ENCODE results near the gene RUVBL1. TPM values are rescaled to one million over a fixed set of nuclear protein-coding genes. Genes with fewer than 3 reads are reported as not detected.

The RUVBL1 gene
- polyA plus RNA-seq, 10 donors, result 29.5 to 44.4 (median 35.8) TPM

DNA sequence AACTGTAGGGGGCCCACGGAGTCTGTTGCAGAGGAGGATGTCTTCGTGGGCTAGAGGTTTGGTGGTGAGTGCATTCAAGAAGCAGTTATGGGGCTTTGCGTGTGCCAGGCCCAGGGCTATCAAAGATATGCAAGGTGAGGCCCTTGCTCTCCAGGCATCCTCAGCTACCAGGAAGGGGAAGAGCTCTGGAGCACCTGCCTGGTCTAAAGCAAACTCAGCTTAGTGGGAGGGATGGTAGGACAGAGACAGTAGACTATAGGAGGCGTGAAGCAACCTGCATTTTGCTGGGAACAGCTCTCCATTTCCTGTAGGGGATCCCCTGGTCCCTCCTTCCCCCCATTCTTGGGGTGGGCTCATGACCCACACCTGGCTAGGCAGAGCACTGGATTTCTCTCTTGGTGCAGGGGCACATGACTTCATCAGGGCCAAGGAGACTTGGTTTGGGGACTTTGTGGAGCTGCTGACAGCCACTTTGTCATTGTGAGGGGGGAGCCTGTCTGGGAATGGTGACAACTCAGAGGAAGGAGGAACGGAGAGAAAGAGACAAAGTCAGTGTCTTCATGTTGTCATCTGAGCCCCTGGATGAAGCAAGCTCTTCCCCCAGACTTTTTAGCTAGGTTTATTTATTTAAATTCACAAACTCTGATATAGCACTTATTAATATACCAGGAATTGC is 21.0 kb upstream of the RUVBL1 start:
- DNase-seq, result no peak

DNA sequence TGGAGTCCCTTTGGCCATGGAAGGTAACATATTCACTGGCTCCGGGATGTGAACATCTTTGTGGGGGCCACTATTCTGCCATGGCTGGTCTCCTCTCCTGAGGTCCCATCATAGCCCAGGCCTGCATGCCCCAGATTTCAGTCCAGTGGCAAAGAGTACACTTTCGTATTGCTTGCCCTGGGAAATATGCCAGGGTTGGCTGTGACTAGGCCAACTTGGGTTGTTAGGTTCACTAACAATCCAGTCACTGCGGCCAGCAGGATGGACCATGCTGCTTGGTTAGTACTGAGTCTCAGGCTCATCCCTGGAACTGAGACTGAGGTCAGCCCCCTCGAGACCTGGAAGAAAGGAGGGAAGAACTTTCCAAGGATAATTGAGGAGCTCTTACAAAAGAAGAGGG is 19.9 kb upstream of the RUVBL1 start:
- DNase-seq, result no peak

GRCh38 chr3:128133273-128133883 is 9.8 kb upstream of the RUVBL1 start:
- no peak for DNase-seq

GRCh38 chr3:128131897-128132646 is 8.5 kb upstream of the RUVBL1 start:
- DNase-seq, result no peak

DNA sequence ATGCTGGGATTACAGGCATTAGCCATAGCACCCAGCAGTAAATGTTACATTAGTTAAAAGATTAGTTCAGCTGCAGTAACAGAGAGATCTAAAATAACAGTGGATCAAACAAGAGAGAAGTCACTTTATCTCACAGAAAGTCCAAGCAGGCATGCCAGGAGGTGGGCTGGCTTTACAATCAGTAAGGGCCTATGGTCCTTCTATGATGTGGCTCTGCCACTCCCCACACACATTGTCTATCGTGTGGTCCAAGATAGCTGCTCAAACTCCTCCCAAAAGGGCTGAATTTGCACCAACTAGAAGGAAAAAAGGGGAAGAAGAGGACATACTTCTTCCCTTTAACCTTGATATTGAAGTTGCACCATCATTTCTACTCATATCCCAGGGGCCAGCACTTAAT is 4.6 kb upstream of the RUVBL1 start:
- DNase-seq, result no peak

DNA sequence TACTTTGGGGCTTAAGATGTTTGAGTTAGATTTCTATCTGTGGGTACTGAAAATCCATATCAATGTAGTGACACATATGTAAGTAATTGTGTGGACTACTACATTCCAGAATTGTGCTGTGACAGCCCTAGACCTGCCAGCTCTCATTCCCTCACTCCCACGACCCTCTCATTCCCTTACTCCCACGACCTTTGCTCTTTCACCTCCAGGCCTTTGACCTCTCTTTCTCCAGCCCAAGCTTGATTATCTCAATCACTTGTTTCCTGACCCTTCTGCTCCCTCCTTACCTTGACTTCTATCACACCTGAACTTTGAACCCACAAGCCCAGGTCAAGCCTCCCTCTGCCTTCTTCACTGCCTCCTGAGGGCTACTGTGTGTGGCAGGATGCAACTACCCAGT is 3.6 kb upstream of the RUVBL1 start:
- no peak for DNase-seq

DNA sequence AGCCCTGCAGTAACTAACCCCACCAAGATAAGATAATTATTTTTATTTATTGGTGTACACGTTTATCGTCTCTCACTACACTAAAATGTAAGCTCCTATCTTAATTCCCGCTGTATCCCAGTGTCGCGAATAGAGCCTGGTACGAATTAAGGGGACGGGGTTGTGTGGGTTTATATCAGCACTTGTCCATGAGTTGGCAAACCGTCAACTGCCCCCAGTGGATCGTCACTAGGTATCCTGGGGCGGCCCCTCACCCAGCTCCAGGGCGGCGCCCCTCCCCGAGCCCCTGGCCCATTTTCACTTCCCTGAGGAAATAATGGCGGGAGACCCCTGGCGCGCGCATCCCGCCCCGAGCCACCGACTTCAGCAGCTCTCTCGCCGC is 465 bp downstream of the RUVBL1 start:
- no peak for DNase-seq

DNA sequence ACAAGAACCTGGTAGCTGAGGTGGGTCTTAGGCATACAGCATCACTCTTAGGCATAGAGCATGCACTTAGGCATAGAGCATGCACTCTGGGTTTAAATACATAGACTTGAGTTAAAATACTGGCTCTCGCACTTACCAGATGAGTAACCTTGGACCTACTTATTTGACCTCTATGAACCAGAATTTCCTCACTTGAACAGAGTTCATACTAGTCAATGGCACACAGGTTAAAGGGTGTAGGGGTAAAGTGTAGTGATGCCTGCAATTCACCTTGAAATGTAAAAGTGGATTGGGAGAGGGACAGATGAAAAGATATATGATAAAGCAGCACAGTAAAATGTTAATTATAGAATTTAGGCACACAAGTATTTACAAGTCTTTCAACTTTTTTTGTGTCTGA is 1.6 kb downstream of the RUVBL1 start:
- DNase-seq, result no peak

DNA sequence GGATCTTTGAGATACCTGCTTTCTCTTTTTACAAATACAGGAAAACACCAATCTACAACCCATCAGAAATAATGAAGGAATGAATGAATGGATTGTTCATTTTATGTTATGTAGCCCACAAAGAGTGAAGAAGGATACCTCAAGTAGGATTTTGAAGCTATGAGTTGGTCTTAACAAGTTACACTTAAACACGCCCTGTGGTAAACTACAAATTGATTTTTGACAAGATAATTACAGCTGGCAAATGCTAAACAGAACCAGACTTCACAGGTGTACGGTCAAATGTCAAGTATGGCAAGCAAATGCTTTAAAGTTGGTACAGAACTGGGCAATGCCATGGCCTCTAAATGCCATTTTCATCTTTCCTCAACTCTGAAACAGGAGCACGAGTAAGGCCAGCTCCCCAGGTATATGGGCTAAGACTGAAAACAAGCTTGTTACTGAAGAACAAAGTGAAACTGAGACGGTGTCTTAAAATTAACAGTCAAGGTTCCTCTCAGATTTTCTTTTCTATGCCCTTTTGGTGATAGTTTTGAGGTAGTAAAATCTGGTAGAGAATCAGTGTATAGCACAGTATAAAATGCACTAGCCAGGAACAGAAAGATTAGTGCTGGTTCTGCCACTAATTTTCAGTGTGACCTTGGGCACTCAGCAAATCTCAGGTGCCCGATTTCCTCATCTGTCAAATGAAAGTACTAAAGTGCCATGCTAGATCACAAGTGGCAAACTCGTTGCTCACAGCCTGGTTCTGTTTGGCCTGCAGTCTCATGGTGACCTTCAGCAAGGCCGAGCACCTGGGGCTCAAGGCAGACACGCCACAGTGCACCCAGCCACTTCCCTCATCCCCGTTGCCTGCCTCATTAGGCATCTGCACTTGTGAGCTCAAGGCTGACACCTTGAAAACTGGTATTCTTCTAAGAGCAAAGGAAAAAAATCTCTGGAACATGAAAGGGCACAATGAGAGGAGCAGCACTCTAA is 9.5 kb downstream of the RUVBL1 start:
- DNase-seq, result no peak

DNA sequence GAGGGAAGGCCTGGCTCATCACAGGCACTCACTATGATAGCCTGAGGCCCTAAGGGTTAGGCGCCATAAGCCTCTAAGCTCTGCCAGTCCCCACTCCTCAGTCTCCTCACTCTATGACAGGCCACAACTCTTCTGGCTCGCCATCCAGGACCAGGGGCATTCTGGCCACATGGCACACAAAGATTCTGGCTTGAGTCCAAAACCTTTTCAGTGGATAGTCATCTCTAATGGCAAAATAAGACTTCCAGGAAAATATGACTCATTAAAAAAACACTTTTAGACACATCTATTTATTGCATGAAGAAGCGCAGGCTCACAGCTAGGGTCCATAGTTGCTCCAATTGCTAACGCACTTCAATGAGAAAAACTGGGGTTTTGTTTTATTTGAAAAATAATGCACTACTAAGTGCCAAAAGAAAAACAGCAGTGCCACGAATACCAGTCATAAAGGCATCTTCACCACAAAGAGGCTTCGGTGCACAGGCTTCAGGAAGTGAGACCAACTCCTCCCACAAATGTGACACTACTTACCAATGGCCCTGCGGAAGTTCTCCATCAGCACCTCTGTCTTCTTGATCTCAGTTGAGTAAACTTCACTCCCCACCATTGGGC is 11.1 kb downstream of the RUVBL1 start:
- DNase-seq, result peak in 1 of 3 donors; percentile 57

DNA sequence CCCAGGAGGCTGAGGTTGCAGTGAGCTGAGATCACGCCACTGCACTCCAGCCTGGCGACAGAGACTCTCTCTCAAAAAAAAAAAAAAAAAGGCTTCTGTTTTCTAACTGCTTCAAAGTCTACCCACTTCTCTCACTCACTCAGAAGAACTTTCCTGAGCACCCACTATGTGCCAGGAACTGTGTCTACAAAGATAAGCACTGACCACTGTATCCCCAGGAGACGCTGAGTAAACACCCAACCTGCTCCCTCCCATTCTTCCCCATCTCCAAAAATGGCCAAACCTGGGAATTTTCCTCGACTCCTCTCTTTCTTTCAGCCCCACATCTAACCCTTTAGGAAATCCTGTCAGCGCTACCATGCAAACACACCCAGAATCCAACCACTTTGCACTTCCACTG is 12.5 kb downstream of the RUVBL1 start:
- no peak for DNase-seq

GRCh38 chr3:128107834-128108233 is 15.8 kb downstream of the RUVBL1 start:
- DNase-seq, result no peak

- no peak for DNase-seq
These were observed 20.4 kb downstream of the RUVBL1 start for GRCh38 chr3:128103136-128103676.

DNA sequence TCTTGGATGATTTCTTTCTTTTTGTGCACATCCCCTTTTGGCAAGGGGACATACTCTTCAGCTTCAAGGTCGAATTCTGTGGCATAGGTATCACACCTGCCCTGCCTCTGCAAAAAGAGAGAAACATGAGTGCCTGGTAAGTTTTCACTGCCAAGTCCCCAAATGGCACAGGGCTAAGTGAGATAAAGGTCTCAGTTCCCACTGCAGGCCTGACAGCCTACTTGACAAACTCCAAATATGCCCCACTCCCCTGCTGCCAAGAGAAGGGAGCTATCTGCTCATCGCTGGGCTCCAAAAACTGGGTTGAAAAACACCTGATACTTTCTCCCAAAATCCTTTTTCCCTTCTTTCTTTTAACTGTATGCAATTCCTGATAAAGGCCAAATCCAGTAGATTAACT is 23.0 kb downstream of the RUVBL1 start:
- DNase-seq, result no peak

- DNase-seq, result no peak
These were observed 23.5 kb downstream of the RUVBL1 start for GRCh38 chr3:128100161-128100560.

DNA sequence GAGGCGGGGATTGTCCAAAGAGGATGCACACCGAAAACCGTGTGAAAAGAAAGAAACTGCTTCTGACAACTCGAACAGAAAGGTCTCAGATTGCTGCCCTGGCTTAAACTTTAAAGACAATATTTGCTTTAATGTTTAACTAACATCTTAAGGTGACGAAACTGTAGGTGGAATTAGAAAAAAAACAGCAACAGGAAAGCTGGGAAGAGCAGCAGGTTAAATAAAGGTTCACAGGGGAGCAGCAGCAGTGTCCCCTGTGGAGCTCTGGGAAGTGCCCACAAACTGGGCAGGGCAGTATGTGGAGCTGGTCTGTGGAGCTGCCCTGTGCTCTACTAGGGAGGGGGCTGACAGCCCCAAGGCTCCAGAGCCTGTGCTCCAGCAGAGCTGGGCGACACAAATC is 25.4 kb downstream of the RUVBL1 start:
- no peak for DNase-seq

DNA sequence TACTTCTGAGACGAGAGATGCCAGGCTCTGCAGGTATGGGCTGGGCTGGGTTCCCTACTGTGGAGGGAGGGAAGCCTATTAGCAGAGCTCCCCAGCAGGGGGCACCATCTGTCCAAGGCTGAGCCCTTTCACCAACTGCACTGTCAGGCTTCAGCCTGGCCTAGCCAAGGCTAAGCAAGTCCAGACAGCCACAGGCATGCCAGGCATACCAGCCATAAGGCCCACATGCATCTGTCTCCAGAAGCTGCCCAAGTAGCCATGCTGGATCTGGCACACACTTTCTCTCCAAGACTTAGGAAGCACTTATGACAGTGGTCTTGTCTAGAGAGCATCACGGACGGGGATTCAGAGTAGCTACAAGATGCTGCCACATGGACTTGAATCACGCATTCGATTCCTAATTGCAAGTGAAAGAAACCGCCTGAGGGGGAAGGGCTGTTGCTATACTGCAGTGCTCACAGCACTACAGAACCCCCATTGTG is 28.3 kb downstream of the RUVBL1 start:
- peak; percentile 49 to 69 (median 67) for DNase-seq

DNA sequence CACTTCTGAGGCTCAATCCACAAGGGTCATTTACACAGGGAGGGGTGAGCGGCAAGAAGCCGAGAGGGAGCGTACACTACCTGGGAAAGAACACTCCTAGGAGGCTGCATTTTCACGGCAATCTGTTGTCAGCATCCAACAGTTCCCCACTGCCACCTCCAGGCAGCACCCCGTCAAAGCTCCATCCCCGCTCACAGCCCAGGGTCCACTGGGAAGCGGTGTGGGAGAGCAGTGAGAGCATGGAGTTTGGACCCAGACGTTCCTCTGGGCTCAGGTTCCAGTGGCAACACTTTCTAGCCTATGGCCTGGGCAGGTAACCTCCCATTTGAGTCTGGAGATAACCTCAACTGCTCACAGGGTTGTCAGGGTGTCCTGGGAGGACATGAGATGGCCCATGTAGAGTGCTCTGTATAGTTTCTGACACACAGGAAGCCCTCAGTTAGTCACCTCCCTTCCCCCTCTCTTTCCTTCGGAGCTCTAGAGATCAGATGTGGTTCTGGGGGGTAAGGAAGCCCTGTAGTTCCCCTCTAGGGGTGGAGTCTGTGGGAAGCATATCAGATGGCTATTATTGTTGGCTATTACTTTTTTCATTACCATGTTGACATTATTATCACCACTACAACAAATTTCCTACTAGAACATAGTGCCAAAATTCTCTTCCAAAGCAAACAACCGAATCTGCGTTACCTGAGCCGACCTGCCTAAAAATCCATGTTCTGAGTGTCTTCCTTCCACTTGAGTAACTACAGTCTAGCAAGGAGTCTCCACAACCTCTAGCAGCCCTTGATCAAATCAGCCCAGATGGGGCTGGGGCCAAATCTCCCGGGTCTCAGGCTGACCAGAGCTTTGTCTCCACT is 29.1 kb downstream of the RUVBL1 start:
- no peak for DNase-seq

GRCh38 chr3:128091586-128091985 is 32.0 kb downstream of the RUVBL1 start:
- no peak for DNase-seq

- DNase-seq, result no peak
These were observed 34.5 kb downstream of the RUVBL1 start for GRCh38 chr3:128089135-128089534.

Measured in muscle of back (tissue), 11 donors.